ENCODE results near the gene MRPL39. TPM values are rescaled to one million over a fixed set of nuclear protein-coding genes. Genes with fewer than 3 reads are reported as not detected.

MRPL39 gene
- polyA plus RNA-seq, 3 donors, result 5.1 to 22.3 (median 15.5) TPM

DNA sequence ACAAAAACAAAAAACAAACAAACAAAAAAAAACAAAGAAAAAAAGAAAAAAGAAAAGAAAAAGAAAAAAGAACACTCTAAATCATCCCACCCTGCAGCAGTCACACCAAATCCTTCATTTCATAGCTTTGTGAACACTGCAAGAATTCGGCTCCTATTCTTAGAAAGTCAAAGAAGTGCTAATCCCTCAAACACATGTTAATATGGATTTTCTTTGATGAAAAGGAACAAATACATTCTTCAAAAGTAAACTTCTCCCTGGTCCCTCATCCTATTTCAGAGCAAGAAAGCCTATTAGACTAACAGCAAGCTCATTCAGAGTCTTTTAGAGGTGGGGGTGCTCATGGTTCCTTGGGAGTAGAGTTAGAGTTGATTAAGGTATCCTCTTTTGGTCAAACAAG, 7.2 kb upstream of the MRPL39 start:
- no peak overlapping the region for H3K27ac ChIP-seq (ENCODE audit: low read depth in 1 of 2, low read length in 2 of 2)
- H3K9ac ChIP-seq (ENCODE audit: insufficient read depth, low read length, poor library complexity, severe bottlenecking), result no peak overlapping the region
- Mint-ChIP-seq H3K4me3 (no peak overlapping the region), H3K27ac (no peak overlapping the region), H3K4me1 (no peaks in the 10 kb centered on the region), H3K36me3 (no peaks in the 10 kb centered on the region), H3K27me3 (ENCODE audit: low read depth in 3 of 3) (peaks cover 0 to 2% (median 0%) of the 10 kb centered on the region in 3 donors), H3K9me3 (no peaks in the 10 kb centered on the region)
- H3K4me3 ChIP-seq (replicated peaks in 1 of 3; ENCODE audit: low read depth in 2 of 3, low read length in 3 of 3), result no peak overlapping the region
- no peaks in the 10 kb centered on the region for H3K27me3 ChIP-seq (ENCODE audit: control insufficient read depth in 2 of 2, insufficient read depth in 2 of 2, low read length in 2 of 2)
- TF ChIP-seq CTCF (IDR thresholded peaks at IDR 0.05), result no peak
- H3K36me3 ChIP-seq (replicated peaks in 1 of 2; ENCODE audit: control insufficient read depth in 1 of 2, insufficient read depth in 2 of 2, low read length in 2 of 2), result no peaks in the 10 kb centered on the region
- intact Hi-C loops (cut with micrococcal nuclease), result loop anchor here (5.0 to 10.0 kb wide), 2 partner anchors 93 to 250 kb away; no protein-coding TSS in a partner anchor
- H3K4me1 ChIP-seq (ENCODE audit: control insufficient read depth in 1 of 2, insufficient read depth in 2 of 2, low read length in 2 of 2), result no peaks in the 10 kb centered on the region
- DNase-seq, result no peak
- H4K20me1 ChIP-seq (ENCODE audit: insufficient read depth, low read length), result no peaks in the 10 kb centered on the region
- H2AFZ ChIP-seq (ENCODE audit: insufficient read depth, low read depth, low read length, poor library complexity, severe bottlenecking), result no peak overlapping the region
- no peaks in the 10 kb centered on the region for H3K79me2 ChIP-seq (ENCODE audit: insufficient read depth, low read length)
- H3K4me2 ChIP-seq (replicated peaks; ENCODE audit: extremely low read depth, low read length, poor library complexity, severe bottlenecking), result no peak overlapping the region
- no CpG with 5 or more reads among the region's 1 CpG for WGBS (ENCODE audit: insufficient coverage)
- H3K9me3 ChIP-seq (replicated peaks in 1 of 2; ENCODE audit: control insufficient read depth in 1 of 2, insufficient read depth in 1 of 2, low read length in 2 of 2), result no peaks in the 10 kb centered on the region

DNA sequence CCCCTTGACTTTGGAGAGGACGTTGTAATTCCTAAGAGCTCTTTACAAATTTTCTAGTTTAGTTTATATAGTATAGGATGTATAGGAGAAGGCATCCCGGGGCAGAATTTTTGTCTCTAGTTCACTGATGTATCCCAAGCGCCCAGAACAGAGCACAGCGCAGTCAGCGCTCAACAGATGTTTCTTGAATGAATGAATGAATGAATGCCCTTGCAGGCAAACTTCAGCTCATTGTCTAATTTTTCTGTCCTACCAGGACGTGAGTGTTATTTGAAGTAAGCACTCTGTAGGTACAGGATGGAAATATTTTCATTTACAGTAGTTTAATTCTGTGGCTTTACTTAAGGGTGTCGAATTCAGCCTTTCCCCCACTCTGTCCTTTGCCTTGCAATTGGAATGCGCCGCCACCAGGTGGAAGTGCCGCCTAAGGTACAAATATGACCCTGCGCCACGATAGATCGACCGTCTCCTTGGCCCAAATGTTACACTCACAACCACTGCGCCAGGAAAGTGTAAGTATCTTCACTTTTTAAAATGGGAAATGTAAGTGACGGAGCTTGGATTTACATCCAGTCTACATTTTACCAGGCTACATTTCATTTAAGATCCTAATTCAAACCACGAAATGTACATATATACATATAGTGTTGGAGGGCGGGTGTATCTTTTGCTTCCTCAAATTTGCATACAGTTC, 910 bp upstream of the MRPL39 start:
- Histone ChIP-seq H4K20me1 (ENCODE audit: insufficient read depth, low read length) (no peaks in the 10 kb centered on the region), H3K9me3 (replicated peaks in 1 of 2; ENCODE audit: control insufficient read depth in 1 of 2, insufficient read depth in 1 of 2, low read length in 2 of 2) (no peaks in the 10 kb centered on the region), H3K9ac (ENCODE audit: insufficient read depth, low read length, poor library complexity, severe bottlenecking) (peak overlapping the region; percentile 79), H3K4me3 (replicated peaks in 1 of 3; ENCODE audit: low read depth in 2 of 3, low read length in 3 of 3) (peak overlapping the region; percentile 61 to 90 (median 86)), H3K27ac (ENCODE audit: low read depth in 1 of 2, low read length in 2 of 2) (peak overlapping the region; percentile 66 to 82), H3K36me3 (replicated peaks in 1 of 2; ENCODE audit: control insufficient read depth in 1 of 2, insufficient read depth in 2 of 2, low read length in 2 of 2) (peaks cover 5 to 17% of the 10 kb centered on the region in 2 donors), H3K79me2 (ENCODE audit: insufficient read depth, low read length) (peaks cover 19% of the 10 kb centered on the region), H2AFZ (ENCODE audit: insufficient read depth, low read depth, low read length, poor library complexity, severe bottlenecking) (peak overlapping the region; percentile 95), H3K27me3 (ENCODE audit: control insufficient read depth in 2 of 2, insufficient read depth in 2 of 2, low read length in 2 of 2) (no peaks in the 10 kb centered on the region), H3K4me2 (replicated peaks; ENCODE audit: extremely low read depth, low read length, poor library complexity, severe bottlenecking) (peak overlapping the region; percentile 77), H3K4me1 (ENCODE audit: control insufficient read depth in 1 of 2, insufficient read depth in 2 of 2, low read length in 2 of 2) (peaks cover 16 to 23% of the 10 kb centered on the region in 2 donors)
- Mint-ChIP-seq H3K4me1 (peaks cover 21% of the 10 kb centered on the region), H3K9me3 (no peaks in the 10 kb centered on the region), H3K4me3 (peak overlapping the region; percentile 100), H3K27me3 (ENCODE audit: low read depth in 3 of 3) (peaks cover 0 to 2% (median 0%) of the 10 kb centered on the region in 3 donors), H3K36me3 (peaks cover 10 to 15% of the 10 kb centered on the region in 2 donors), H3K27ac (peak overlapping the region; percentile 20 to 98 (median 66))
- 0% methylated on average over 1 of the region's 18 CpGs for WGBS (ENCODE audit: insufficient coverage)
- peak; percentile 62 to 74 (median 68) for DNase-seq
- intact Hi-C loops (cut with micrococcal nuclease), result loop anchor here (2.0 to 5.0 kb wide), 3 partner anchors 101 to 1109 kb away; no protein-coding TSS in a partner anchor
- peak; percentile 91 for TF ChIP-seq CTCF (IDR thresholded peaks at IDR 0.05)
